H9 (cell line): Measurements from ENCODE around the gene TMEM252. TPM values are rescaled to one million over a fixed set of nuclear protein-coding genes. Genes with fewer than 3 reads are reported as not detected.

ENCODE experiments used
- DNase-seq: peaks from one replicate; pipeline ENCODE4 v3.0.0-alpha.2; 2017
- H2AFZ ChIP-seq: one replicate; pipeline ENCODE4 v1.6.1; 2013; ENCODE audit warnings: mild to moderate bottlenecking, low read length, control low read depth, moderate library complexity
- H2AK5ac ChIP-seq: 2 replicates; pipeline ENCODE4 v1.6.1; 2013; ENCODE audit warnings: low read length, control low read depth, mixed read lengths; ENCODE audit not compliant: insufficient read length
- H2BK120ac ChIP-seq: one replicate; pipeline ENCODE4 v1.6.1; 2013; ENCODE audit warnings: low read depth, mild to moderate bottlenecking, low read length, control low read depth, inconsistent platforms; ENCODE audit not compliant: poor library complexity, severe bottlenecking
- H2BK12ac ChIP-seq: 2 replicates; pipeline ENCODE4 v1.6.1; 2013; ENCODE audit warnings: low read length, control low read depth, mixed read lengths, low read depth; ENCODE audit not compliant: insufficient read length
- H2BK15ac ChIP-seq: 2 replicates; pipeline ENCODE4 v1.6.1; 2013; ENCODE audit warnings: low read depth, low read length, control low read depth
- H2BK20ac ChIP-seq: one replicate; pipeline ENCODE4 v1.6.1; 2013; ENCODE audit warnings: low read depth, mild to moderate bottlenecking, low read length, control low read depth, inconsistent platforms; ENCODE audit not compliant: poor library complexity, severe bottlenecking
- H2BK5ac ChIP-seq: 2 replicates; pipeline ENCODE4 v1.6.1; 2013; ENCODE audit warnings: low read length, control low read depth, mixed read lengths; ENCODE audit not compliant: insufficient read length
- H3K14ac ChIP-seq: 2 replicates; pipeline ENCODE4 v1.6.1; 2013; ENCODE audit warnings: low read length, control low read depth; ENCODE audit not compliant: insufficient read depth
- H3K18ac ChIP-seq: 2 replicates; pipeline ENCODE4 v1.6.1; 2013; ENCODE audit warnings: low read depth, mild to moderate bottlenecking, mixed read lengths, low read length, control low read depth; ENCODE audit not compliant: insufficient read length
- H3K23ac ChIP-seq: 2 replicates; pipeline ENCODE4 v1.6.1; 2013; ENCODE audit warnings: low read length, control low read depth, mixed read lengths, low read depth; ENCODE audit not compliant: insufficient read length
- H3K23me2 ChIP-seq: 2 replicates; pipeline ENCODE4 v1.6.1; 2013; ENCODE audit warnings: low read depth, mild to moderate bottlenecking, mixed read lengths, low read length, control low read depth; ENCODE audit not compliant: insufficient read length, poor library complexity, severe bottlenecking
- H3K27ac ChIP-seq: 2 replicates; pipeline ENCODE4 v1.5.1; 2013; ENCODE audit warnings: low read length, control low read depth, mixed read lengths, low read depth; ENCODE audit not compliant: insufficient read length
- H3K27me3 ChIP-seq: 2 replicates; pipeline ENCODE4 v1.6.1; 2013; ENCODE audit warnings: low read length, control low read depth, inconsistent platforms; ENCODE audit not compliant: insufficient read depth
- H3K4ac ChIP-seq: 2 replicates; pipeline ENCODE4 v1.6.1; 2013; ENCODE audit warnings: low read depth, mild to moderate bottlenecking, control low read depth, inconsistent platforms, low read length, moderate library complexity
- H3K4me1 ChIP-seq: 2 replicates; pipeline ENCODE4 v1.6.1; 2013; ENCODE audit warnings: low read length, control low read depth, inconsistent platforms; ENCODE audit not compliant: insufficient read depth
- H3K4me2 ChIP-seq: 2 replicates; pipeline ENCODE4 v1.6.1; 2013; ENCODE audit warnings: low read length, control low read depth, mixed read lengths; ENCODE audit not compliant: insufficient read length, insufficient read depth
- H3K56ac ChIP-seq: 2 replicates; pipeline ENCODE4 v1.6.1; 2013; ENCODE audit warnings: low read depth, mild to moderate bottlenecking, mixed read lengths, low read length, control low read depth; ENCODE audit not compliant: insufficient read length
- H3K79me1 ChIP-seq: 2 replicates; pipeline ENCODE4 v1.6.1; 2013; ENCODE audit warnings: low read depth, mild to moderate bottlenecking, moderate library complexity, low read length, control low read depth, inconsistent platforms; ENCODE audit not compliant: insufficient read depth, poor library complexity, severe bottlenecking
- H3K79me2 ChIP-seq: 2 replicates; pipeline ENCODE4 v1.6.1; 2013; ENCODE audit warnings: low read length, control low read depth, inconsistent platforms; ENCODE audit not compliant: insufficient read depth
- H3K9ac ChIP-seq: 2 replicates; pipeline ENCODE4 v1.6.1; 2013; ENCODE audit warnings: low read length, control low read depth, mixed read lengths; ENCODE audit not compliant: insufficient read length; ENCODE audit errors: extremely low read depth
- H3K9me3 ChIP-seq: one replicate; pipeline ENCODE4 v1.6.1; 2013; ENCODE audit warnings: low read depth, low read length, inconsistent platforms; ENCODE audit not compliant: control insufficient read depth
- H3T11ph ChIP-seq: one replicate; pipeline ENCODE4 v1.6.1; 2013; ENCODE audit warnings: mild to moderate bottlenecking, low read length, control low read depth, inconsistent platforms
- H4K20me1 ChIP-seq: one replicate; pipeline ENCODE4 v1.6.1; 2013; ENCODE audit not compliant: control insufficient read depth, insufficient read length, insufficient read depth
- H4K5ac ChIP-seq: 2 replicates; pipeline ENCODE4 v1.6.1; 2013; ENCODE audit warnings: low read depth, mild to moderate bottlenecking, mixed read lengths, low read length, control low read depth; ENCODE audit not compliant: insufficient read length
- H4K8ac ChIP-seq: replicated peaks from 2 replicates; pipeline ENCODE4 v1.6.1; 2013; ENCODE audit warnings: low read length, control low read depth, mixed read lengths, low read depth; ENCODE audit not compliant: insufficient read length
- H4K91ac ChIP-seq: 2 replicates; pipeline ENCODE4 v1.6.1; 2013; ENCODE audit warnings: low read depth, mild to moderate bottlenecking, moderate library complexity, mixed read lengths, low read length, control low read depth; ENCODE audit not compliant: insufficient read length
- H3K27ac Mint-ChIP-seq, 3 experiments: 2 replicates in 2 of 3; 3 replicates in 1 of 3; pipeline ENCODE4 v1.8.0; 2020 to 2021; ENCODE audit warnings: mixed read lengths in 3 of 3, mild to moderate bottlenecking in 1 of 3, moderate library complexity in 1 of 3
- H3K27me3 Mint-ChIP-seq: 2 replicates; pipeline ENCODE4 v1.8.0; 2021; ENCODE audit warnings: low read depth, mild to moderate bottlenecking, moderate library complexity, mixed read lengths
- H3K36me3 Mint-ChIP-seq, 3 experiments: 2 replicates in 2 of 3; 3 replicates in 1 of 3; pipeline ENCODE4 v1.8.0; 2020 to 2021; ENCODE audit warnings: low read depth in 3 of 3, mixed read lengths in 3 of 3; ENCODE audit not compliant: insufficient read depth in 1 of 3
- H3K4me1 Mint-ChIP-seq, 2 experiments: 2 replicates each; pipeline ENCODE4 v1.8.0; 2020; ENCODE audit warnings: mixed read lengths in 2 of 2
- H3K4me3 Mint-ChIP-seq, 2 experiments: 2 replicates in 1 of 2; 3 replicates in 1 of 2; pipeline ENCODE4 v1.8.0; 2020 to 2021; ENCODE audit warnings: mild to moderate bottlenecking in 2 of 2, mixed read lengths in 2 of 2, moderate library complexity in 1 of 2
- H3K9me3 Mint-ChIP-seq, 2 experiments: 2 replicates in 1 of 2; 3 replicates in 1 of 2; pipeline ENCODE4 v1.8.0; 2020; ENCODE audit warnings: mild to moderate bottlenecking in 2 of 2, mixed read lengths in 2 of 2, moderate library complexity in 1 of 2
- CTCF ChIP-seq: fragments of 200-600 bp; sonication (generic); conservative IDR thresholded peaks from 3 replicates; pipeline ENCODE4 v1.8.0; 2021; ENCODE audit warnings: antibody characterized with exemption, mild to moderate bottlenecking
- total RNA-seq: library from RNA; stranded (reverse); gene quantifications from 2 replicates; pipeline ENCODE4 v1.2.1, GENCODE V29; 2021

The TMEM252 gene
- total RNA-seq, 1 experiment from 2014 or later: not detected

- H2BK15ac ChIP-seq: no peak overlapping the region
- H4K91ac ChIP-seq: no peak overlapping the region
- H3K56ac ChIP-seq: no peak overlapping the region
- Mint-ChIP-seq H3K4me1 (no peaks in the 10 kb centered on the region), H3K36me3 (no peaks in the 10 kb centered on the region), H3K4me3 (no peak overlapping the region), H3K27me3 (peaks cover 100% of the 10 kb centered on the region), H3K27ac (no peak overlapping the region), H3K9me3 (no peaks in the 10 kb centered on the region)
- H3K4ac ChIP-seq: no peak overlapping the region
- no peaks in the 10 kb centered on the region for H3K23me2 ChIP-seq
- no peak overlapping the region for H3K18ac ChIP-seq
- H3K9ac ChIP-seq: no peak overlapping the region
- no peak for TF ChIP-seq CTCF
- no peak overlapping the region for H2AFZ ChIP-seq
- no peak overlapping the region for H2BK5ac ChIP-seq
- H3K27ac ChIP-seq: no peak overlapping the region
- no peak overlapping the region for H2BK120ac ChIP-seq
- no peak overlapping the region for H4K5ac ChIP-seq
- no peak overlapping the region for H2BK12ac ChIP-seq
- H2BK20ac ChIP-seq: no peak overlapping the region
- H4K20me1 ChIP-seq: no peaks in the 10 kb centered on the region
- H4K8ac ChIP-seq: no peak overlapping the region
- DNase-seq: no peak
- H3K79me1 ChIP-seq: no peaks in the 10 kb centered on the region
- no peaks in the 10 kb centered on the region for H3K4me1 ChIP-seq
- no peak overlapping the region for H3T11ph ChIP-seq
- no peak overlapping the region for H3K14ac ChIP-seq
- no peak overlapping the region for H3K4me2 ChIP-seq
- H3K9me3 ChIP-seq: no peaks in the 10 kb centered on the region
- no peaks in the 10 kb centered on the region for H3K79me2 ChIP-seq
- no peak overlapping the region for H3K23ac ChIP-seq
- H2AK5ac ChIP-seq: no peak overlapping the region
- no peaks in the 10 kb centered on the region; the same call in 1 of the 2 replicates for H3K27me3 ChIP-seq
These were observed 47.1 kb downstream of the TMEM252 start for GRCh38 chr9:68493541-68493940.
